Effector memory CD8-positive, alpha-beta T cell (primary cell): ENCODE data around the gene SEMA3G.

Experiments used
- ATAC-seq: fragments of 150-1000 bp; cut with Tn5 transposase; replicated peaks from 2 replicates; pipeline ENCODE4 v1.10.0; 2021; ENCODE audit warnings: mild to moderate bottlenecking, moderate library complexity
- DNase-seq, 3 experiments: peaks; one replicate each; pipeline ENCODE4 v3.0.0; 2021
- H3K27ac Mint-ChIP-seq, 2 donors: one replicate each; pipeline ENCODE4 v1.8.0; 2022; ENCODE audit warnings: mild to moderate bottlenecking in 2 of 2, mixed read lengths in 2 of 2, moderate library complexity in 2 of 2
- H3K27me3 Mint-ChIP-seq, 2 donors: one replicate each; pipeline ENCODE4 v1.8.0; 2022; ENCODE audit warnings: mixed read lengths in 2 of 2
- H3K36me3 Mint-ChIP-seq: one replicate; pipeline ENCODE4 v1.8.0; 2022; ENCODE audit warnings: mild to moderate bottlenecking, moderate library complexity, mixed read lengths; ENCODE audit not compliant: insufficient read depth
- H3K4me1 Mint-ChIP-seq, 2 donors: one replicate each; pipeline ENCODE4 v1.8.0; 2022; ENCODE audit warnings: low read depth in 2 of 2, mixed read lengths in 2 of 2
- H3K4me3 Mint-ChIP-seq, 2 donors: one replicate each; pipeline ENCODE4 v1.8.0; 2022; ENCODE audit warnings: mild to moderate bottlenecking in 2 of 2, mixed read lengths in 2 of 2, moderate library complexity in 2 of 2
- H3K9me3 Mint-ChIP-seq, 2 donors: one replicate each; pipeline ENCODE4 v1.8.0; 2022; ENCODE audit warnings: mixed read lengths in 2 of 2

Gene SEMA3G

DNA sequence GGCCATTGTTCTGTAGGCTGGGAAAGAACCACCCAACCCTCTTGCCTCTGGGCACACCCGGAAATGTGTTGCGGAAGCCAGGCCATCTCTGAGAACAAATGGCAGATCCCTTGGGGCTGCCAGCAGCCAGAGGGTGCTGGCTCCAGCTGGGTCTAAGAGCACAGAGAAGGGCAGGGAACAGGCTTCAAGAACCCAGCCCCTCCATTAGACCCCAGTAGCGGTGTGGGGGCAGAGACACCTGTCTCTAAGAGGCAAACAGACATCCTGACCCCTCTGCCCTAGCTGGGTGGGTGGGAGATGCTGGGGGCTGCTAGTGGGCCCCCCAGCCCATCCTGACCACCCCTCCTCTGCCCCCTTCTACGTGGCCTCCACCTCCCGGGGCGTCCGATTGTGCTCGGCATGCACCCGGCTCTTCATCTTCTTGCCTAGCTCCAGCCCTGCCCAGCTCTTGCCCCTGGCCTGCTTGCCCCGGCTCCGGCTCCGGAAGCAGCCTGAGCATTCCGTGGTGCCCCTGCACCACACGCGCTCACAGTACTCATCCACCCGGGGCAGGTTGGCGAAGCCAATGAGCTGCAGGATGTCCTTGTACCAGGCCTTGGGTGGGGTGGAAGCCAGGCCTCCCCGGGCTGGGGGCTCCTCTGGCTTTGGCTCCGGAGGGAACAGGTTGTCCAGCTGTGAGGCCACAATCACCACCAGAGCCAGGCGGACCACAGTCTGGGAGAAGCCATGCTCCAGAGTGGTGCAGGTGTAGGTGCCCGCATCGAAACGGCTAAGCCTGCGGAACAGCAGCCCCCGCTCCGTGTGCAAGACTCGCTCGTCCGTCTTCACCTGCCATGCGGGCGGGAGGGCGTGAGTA lies 9.4 kb downstream of the SEMA3G start:
- Mint-ChIP-seq H3K4me1 (peaks cover 0 to 3% of the 10 kb centered on the region in 2 donors), H3K4me3 (no peak overlapping the region), H3K9me3 (no peaks in the 10 kb centered on the region), H3K27me3 (peaks cover 0 to 8% of the 10 kb centered on the region in 2 donors), H3K36me3 (no peaks in the 10 kb centered on the region), H3K27ac (no peak overlapping the region)
- DNase-seq (no peak), ATAC-seq (no peak)

DNA sequence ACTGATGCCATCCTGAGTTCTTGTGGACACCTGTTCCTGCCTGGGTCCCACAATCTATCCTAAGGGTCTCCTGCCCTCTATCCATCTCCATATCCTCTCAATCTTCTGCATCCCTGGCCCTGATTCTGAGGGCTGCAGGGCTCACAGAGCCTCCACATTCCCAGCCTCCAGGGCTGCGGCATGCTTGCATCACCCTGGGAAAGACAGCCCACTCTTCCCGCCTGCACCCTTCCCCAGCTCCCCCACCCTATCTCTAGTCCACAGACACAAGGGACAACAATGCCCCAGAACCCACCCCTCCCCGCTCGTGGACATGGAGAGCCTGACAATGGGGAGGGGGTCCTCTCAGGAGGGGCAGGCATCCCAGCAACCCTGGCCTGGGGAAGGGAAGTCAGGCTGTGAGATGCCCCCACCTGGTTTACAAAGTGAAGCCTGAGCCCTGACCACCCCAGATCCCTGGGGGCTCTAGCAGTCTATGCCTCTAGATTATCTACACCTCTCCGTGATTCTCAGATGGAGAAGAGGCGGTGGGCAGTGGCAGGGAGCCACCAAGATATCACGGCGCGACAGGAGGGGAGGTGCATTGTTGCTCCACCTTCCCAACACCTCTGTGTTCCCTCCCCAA lies 10.3 kb downstream of the SEMA3G start:
- Mint-ChIP-seq H3K27ac (peak overlapping the region; percentile 5 to 31), H3K9me3 (no peaks in the 10 kb centered on the region)

DNA sequence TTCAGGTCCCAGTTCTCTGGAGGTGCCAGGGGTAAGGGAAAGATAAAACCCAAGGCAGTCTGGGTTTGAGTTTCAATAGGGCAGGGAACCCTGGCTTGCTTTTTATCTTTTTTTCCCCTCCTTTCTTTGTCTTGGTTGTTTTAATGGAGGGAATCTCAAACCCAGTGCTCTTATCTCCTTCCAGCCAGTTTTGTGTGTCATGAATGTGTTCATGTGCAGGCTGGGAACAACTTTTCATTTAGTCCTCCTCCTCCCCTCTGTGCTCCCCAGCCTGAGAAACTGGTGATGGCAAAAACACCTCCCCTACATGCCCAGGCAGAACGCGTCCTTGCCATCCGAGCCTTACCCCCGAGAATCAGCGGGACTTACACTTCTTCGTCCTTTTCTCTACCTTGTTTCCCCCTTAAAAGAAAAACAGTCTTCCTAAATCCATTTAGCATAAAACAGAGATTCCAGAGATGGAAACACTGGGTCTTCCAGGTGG lies 10.9 kb downstream of the SEMA3G start:
- H3K9me3 Mint-ChIP-seq = no peaks in the 10 kb centered on the region
- DNase-seq (no peak), ATAC-seq (no peak)
- peaks cover 0 to 8% of the 10 kb centered on the region in 2 donors for H3K27me3 Mint-ChIP-seq
- H3K36me3 Mint-ChIP-seq = no peaks in the 10 kb centered on the region
- H3K4me3 Mint-ChIP-seq = no peak overlapping the region
- peaks cover 0 to 3% of the 10 kb centered on the region in 2 donors for H3K4me1 Mint-ChIP-seq
- peak overlapping the region; percentile 5 to 31 for H3K27ac Mint-ChIP-seq

More for the DNA sequence above, 10.3 kb downstream of the SEMA3G start:
- H3K4me3 Mint-ChIP-seq = no peak overlapping the region
- peaks cover 0 to 3% of the 10 kb centered on the region in 2 donors for H3K4me1 Mint-ChIP-seq
- H3K36me3 Mint-ChIP-seq = no peaks in the 10 kb centered on the region
- peaks cover 0 to 8% of the 10 kb centered on the region in 2 donors for H3K27me3 Mint-ChIP-seq
- ATAC-seq (no peak), DNase-seq (no peak)

DNA sequence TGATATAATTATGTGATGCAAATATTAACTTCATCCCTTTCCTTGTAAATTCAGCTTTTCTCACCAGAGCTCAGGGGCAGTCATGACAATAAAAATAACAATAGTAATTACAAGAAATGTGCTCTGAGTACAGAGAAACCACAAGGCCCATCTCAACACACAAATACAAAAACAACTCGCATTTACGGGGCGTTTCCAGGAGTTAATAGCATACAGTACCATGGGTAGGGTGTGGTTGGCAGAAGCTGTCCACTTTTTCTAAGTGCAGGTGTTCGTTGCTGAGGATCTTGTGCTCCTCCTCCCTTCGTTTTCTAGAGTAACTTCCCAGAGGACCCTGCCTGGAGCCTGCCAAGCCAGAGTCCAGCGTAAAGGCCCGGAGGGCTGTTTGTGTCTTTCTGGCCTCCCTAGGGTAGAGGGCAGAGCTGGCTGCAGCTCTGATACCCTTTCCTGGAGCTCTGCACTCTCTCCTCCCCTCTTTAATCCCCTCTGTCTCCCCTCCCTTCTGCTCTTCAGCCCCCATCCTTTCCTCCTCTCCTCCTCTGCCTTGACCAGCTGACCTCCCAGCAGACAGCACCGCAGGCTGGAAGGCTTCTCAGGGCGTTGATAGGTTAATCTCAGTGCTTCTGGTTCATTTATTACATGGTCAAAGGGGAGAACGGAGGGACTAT lies 11.4 kb downstream of the SEMA3G start:
- Mint-ChIP-seq H3K4me1 (peaks cover 0 to 3% of the 10 kb centered on the region in 2 donors), H3K27ac (peak overlapping the region; percentile 5 to 31), H3K4me3 (no peak overlapping the region), H3K27me3 (peaks cover 0 to 8% of the 10 kb centered on the region in 2 donors), H3K36me3 (no peaks in the 10 kb centered on the region), H3K9me3 (no peaks in the 10 kb centered on the region)
- ATAC-seq = no peak
- no peak for DNase-seq

DNA sequence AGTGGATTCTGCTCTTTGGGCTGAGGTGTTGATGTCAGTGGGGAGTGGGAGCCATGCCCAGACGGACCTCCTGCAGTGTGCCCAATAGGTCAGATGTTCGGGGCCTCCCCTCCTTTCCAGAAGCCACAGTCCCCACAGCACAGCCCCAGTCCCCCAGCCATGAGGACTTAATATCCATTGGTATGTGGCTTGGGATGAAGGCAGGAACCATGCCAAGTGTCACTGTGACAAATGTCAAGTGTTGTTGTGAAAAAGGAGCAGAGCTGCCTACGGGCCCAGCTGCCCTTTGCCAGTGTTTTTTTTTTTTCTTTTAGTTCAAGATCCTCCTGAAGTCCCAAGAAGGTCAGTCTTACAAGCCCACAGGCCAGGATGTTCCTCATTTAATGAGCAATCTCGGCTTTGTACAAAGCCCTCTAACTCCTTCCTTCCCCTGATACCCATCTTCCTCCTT lies 12.2 kb downstream of the SEMA3G start:
- Mint-ChIP-seq H3K9me3 (no peaks in the 10 kb centered on the region), H3K4me3 (no peak overlapping the region), H3K27ac (peak overlapping the region in 1 of 2 donors; percentile 5)

DNA sequence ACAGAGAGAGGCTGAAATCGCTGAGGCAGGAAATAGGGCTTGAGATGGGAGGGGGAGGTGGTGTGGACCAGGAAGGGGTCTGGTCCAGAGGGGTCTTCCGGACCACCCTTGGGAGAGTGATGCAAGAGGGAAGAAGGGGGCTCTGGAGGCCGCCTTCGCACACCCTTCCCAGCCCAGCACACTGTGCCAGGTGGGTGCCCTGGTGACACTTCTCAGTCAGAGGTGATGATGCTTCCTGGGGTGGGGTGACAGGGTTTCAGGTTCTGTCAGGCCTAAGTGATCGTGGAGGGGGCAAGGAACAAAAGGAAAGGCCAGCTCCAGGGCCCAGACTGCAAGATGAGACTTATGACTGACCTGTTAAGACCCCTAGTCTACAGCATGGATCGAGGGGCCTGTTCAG lies 12.7 kb downstream of the SEMA3G start:
- Mint-ChIP-seq H3K9me3 (no peaks in the 10 kb centered on the region), H3K27ac (peak overlapping the region; percentile 45 to 46), H3K4me3 (no peak overlapping the region), H3K36me3 (no peaks in the 10 kb centered on the region), H3K4me1 (peaks cover 0 to 3% of the 10 kb centered on the region in 2 donors), H3K27me3 (peaks cover 0 to 8% of the 10 kb centered on the region in 2 donors)
- ATAC-seq = no peak
- no peak for DNase-seq

More for the DNA sequence above, 12.2 kb downstream of the SEMA3G start:
- H3K27me3 Mint-ChIP-seq = peaks cover 0 to 8% of the 10 kb centered on the region in 2 donors
- H3K36me3 Mint-ChIP-seq = no peaks in the 10 kb centered on the region
- peaks cover 0 to 3% of the 10 kb centered on the region in 2 donors for H3K4me1 Mint-ChIP-seq
- DNase-seq (no peak), ATAC-seq (no peak)

DNA sequence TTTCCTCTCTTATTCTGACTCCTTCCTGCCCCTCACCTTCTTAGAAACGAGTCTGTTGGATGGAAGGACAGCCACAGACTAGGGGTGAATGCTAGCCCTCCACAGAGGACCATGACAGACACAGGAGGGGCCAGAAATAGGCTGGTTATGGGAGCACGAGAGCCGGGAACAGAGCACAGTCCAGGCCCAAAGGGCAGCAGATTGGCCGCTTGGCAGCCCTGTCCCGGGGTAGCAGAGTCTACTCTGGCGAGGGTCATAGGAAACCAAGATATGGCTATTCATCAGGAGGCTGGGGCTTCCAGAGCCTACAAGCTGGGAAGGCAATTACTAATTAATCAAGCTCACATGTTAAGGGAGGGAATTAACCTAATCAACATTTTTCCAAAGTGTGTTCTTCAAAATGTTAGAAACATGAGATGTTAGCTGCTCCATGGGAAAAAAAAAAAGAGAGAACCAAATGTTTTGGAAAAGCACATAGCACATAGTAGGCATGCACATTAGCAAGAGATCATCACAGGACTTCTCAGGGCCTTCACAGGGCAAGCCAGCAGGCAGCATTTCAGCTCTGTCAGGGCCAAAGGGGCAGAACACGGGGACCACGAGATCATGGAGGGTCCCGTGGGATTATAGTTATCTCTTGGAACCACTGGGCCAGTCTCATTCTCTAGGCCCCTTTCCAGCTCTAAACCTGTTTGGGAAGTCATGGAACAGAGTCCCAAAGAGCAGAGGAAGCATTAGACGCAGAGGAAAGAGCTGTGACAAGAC lies 13.3 kb downstream of the SEMA3G start:
- ATAC-seq = no peak

DNA sequence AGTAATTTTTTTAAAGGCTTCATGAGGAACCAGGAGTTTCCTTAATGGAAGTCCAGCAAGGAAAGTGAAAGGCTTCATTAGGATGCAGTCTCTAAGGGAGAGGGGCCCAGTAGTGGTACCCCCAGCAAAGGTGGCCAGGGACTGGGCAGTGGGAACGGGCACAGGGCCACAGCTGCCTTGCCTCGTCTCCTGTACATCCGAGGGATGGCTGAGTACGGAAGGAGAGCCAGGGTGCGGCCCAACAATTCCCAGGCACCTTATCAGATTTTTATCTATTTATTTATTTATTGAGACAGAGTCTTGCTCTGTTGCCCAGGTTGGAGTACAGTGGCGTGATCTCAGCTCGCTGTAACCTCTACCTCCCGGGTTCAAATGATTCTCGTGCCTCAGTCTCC lies 14.5 kb downstream of the SEMA3G start:
- peaks cover 0 to 8% of the 10 kb centered on the region in 2 donors for H3K27me3 Mint-ChIP-seq
- H3K9me3 Mint-ChIP-seq = no peaks in the 10 kb centered on the region
- H3K4me3 Mint-ChIP-seq = no peak overlapping the region
- no peak overlapping the region for H3K27ac Mint-ChIP-seq
- peaks cover 0 to 3% of the 10 kb centered on the region in 2 donors for H3K4me1 Mint-ChIP-seq
- no peaks in the 10 kb centered on the region for H3K36me3 Mint-ChIP-seq
- DNase-seq (no peak), ATAC-seq (no peak)

More for the DNA sequence above, 13.3 kb downstream of the SEMA3G start:
- Mint-ChIP-seq H3K9me3 (no peaks in the 10 kb centered on the region), H3K27ac (peak overlapping the region; percentile 46 to 54), H3K27me3 (peaks cover 0 to 8% of the 10 kb centered on the region in 2 donors), H3K36me3 (no peaks in the 10 kb centered on the region), H3K4me3 (no peak overlapping the region), H3K4me1 (peaks cover 0 to 3% of the 10 kb centered on the region in 2 donors)
- DNase-seq = no peak

DNA sequence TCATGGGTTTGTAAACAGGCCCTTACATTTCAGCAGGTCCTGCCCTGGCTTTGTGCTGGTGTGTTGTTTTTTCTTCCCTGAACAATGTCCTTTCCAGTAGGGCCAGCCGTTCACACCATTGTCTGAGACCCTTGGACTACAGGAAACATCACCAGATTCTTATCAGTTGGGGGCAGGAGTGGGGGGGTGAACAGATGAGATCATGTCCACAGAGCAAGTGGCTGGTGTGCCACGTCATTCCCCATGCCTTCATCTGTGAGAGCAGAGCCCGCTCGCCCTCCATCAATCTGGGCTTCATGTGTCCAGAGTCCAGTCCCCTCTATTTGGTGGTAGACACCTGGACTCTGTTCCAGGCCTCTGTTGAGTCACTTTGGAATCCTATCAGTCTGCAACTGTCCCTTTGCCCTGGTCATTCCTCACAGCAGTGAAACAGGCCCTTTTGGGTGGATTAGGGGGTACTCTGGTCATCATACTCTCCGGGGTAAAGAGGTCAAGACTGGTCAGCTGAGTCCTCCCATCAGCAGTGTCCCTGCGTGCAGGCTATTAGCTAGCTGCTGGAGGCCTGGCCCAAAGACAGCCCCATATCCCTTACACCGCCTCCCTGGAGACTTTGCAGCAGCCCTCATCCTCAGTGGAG lies 15.0 kb downstream of the SEMA3G start:
- ATAC-seq (no peak), DNase-seq (no peak)
- no peaks in the 10 kb centered on the region for H3K36me3 Mint-ChIP-seq
- no peaks in the 10 kb centered on the region for H3K9me3 Mint-ChIP-seq
- H3K27me3 Mint-ChIP-seq = peaks cover 0 to 8% of the 10 kb centered on the region in 2 donors
- H3K27ac Mint-ChIP-seq = no peak overlapping the region
- peaks cover 0 to 3% of the 10 kb centered on the region in 2 donors for H3K4me1 Mint-ChIP-seq
- no peak overlapping the region for H3K4me3 Mint-ChIP-seq

DNA sequence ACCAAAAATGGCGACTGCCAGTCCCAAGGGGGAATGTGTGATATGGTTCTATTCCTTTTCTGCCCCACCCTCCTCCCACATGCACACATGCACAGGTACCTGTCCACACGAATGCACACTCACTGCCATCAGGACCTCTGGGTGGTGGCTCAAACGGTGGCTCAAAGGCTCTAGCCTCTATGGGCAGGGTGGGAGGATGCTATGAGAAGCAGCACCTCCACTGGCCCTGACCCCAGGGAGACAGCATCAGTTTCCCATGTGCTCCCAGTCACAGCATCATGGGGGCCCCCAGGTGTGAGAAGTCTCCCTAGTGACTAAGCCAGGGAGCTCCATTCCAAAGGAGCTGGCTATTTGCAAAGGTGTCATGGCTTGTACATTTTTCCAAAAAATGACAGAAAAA lies 15.9 kb downstream of the SEMA3G start:
- no peak overlapping the region for H3K27ac Mint-ChIP-seq
- H3K9me3 Mint-ChIP-seq = no peaks in the 10 kb centered on the region
- no peak overlapping the region for H3K4me3 Mint-ChIP-seq
- peaks cover 0 to 8% of the 10 kb centered on the region in 2 donors for H3K27me3 Mint-ChIP-seq
- no peak for ATAC-seq
- no peaks in the 10 kb centered on the region for H3K36me3 Mint-ChIP-seq
- no peak for DNase-seq
- peaks cover 0 to 3% of the 10 kb centered on the region in 2 donors for H3K4me1 Mint-ChIP-seq

DNA sequence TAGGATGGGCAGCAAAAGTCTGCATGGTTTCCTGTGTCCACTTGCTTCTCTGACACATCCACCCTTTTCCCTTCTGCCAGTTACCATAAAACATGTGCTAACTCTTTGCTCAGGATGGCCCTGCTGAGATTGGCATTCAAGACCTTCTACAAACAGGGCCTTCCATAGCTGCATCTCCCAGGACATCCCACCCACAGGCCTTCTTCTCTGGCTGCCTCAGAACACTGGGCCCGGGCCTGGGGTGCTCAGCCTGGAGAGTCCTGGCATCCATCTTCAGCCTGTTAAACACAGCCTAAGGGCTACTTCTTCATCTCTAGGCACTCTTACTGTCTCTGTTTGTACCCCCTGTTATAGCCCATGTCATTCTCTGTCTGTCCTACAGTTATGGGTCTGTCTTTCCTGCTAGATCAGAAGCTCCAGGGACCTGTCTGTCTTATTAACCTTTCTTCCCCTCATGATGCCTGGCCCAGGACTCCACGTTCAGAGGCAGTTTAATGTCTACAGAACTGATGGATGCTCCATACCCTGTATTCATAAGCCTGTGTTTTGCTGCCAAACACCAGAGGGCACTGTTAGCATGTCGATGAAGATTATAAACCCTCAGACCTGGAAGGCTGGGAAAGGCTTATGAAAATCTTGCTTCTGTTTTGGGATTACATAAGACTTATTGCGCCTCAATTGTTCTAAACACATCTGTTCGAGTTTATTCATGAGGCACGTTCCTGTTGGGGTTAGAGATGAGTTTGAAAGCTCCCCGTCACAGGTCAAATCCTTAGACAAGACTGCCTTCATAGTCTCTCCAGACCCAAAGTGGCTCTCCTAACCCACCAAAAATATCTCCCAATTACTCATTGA lies 16.5 kb downstream of the SEMA3G start:
- DNase-seq = peak in 1 of 3 experiments; percentile 29
- no peak overlapping the region for H3K27ac Mint-ChIP-seq
- peaks cover 0 to 3% of the 10 kb centered on the region in 2 donors for H3K4me1 Mint-ChIP-seq
- H3K36me3 Mint-ChIP-seq = no peaks in the 10 kb centered on the region
- ATAC-seq = peak; percentile 44
- peaks cover 0 to 8% of the 10 kb centered on the region in 2 donors for H3K27me3 Mint-ChIP-seq
- H3K9me3 Mint-ChIP-seq = no peaks in the 10 kb centered on the region
- no peak overlapping the region for H3K4me3 Mint-ChIP-seq

DNA sequence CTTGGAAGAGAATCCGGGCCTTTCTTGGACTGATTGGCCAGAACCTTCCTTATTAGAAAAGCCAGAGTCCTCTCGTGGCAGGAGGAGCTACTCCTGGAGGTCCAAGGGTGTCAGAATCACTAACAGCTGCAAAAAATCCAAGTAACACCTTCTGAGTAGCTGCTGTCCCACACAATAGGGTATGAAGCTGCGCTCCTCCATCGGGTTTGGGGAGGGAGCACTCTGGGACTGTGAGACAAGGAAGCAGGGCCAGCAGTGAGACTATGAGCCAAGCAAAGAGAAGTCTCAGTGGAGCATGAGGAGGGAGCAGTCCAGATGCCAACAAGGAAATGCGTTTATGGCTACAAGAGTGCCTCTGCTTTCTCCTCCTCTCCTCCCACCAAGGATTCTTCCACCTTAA lies 21.7 kb downstream of the SEMA3G start:
- DNase-seq = no peak
- no peaks in the 10 kb centered on the region for H3K27me3 Mint-ChIP-seq
- no peak overlapping the region for H3K4me3 Mint-ChIP-seq
- no peaks in the 10 kb centered on the region for H3K9me3 Mint-ChIP-seq
- peaks cover 6% of the 10 kb centered on the region for H3K36me3 Mint-ChIP-seq
- no peak for ATAC-seq
- H3K27ac Mint-ChIP-seq = no peak overlapping the region
- H3K4me1 Mint-ChIP-seq = no peaks in the 10 kb centered on the region
